ENCODE measurements around the gene MLLT1.

- TF ChIP-seq, protein P1, sequence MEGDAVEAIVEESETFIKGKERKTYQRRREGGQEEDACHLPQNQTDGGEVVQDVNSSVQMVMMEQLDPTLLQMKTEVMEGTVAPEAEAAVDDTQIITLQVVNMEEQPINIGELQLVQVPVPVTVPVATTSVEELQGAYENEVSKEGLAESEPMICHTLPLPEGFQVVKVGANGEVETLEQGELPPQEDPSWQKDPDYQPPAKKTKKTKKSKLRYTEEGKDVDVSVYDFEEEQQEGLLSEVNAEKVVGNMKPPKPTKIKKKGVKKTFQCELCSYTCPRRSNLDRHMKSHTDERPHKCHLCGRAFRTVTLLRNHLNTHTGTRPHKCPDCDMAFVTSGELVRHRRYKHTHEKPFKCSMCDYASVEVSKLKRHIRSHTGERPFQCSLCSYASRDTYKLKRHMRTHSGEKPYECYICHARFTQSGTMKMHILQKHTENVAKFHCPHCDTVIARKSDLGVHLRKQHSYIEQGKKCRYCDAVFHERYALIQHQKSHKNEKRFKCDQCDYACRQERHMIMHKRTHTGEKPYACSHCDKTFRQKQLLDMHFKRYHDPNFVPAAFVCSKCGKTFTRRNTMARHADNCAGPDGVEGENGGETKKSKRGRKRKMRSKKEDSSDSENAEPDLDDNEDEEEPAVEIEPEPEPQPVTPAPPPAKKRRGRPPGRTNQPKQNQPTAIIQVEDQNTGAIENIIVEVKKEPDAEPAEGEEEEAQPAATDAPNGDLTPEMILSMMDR (IDR thresholded peaks at IDR 0.05; ENCODE audit: low read depth, low read length, poor library complexity, severe bottlenecking): no peak
- no peak for TF ChIP-seq EZH2phosphoT487 (IDR thresholded peaks at IDR 0.05; ENCODE audit: borderline replicate concordance, low read length)
Measured at GRCh38 chr19:6209233-6209632, 70.5 kb downstream of the MLLT1 start.
